ENCODE results near the gene TRPM3.

Gene TRPM3

DNA sequence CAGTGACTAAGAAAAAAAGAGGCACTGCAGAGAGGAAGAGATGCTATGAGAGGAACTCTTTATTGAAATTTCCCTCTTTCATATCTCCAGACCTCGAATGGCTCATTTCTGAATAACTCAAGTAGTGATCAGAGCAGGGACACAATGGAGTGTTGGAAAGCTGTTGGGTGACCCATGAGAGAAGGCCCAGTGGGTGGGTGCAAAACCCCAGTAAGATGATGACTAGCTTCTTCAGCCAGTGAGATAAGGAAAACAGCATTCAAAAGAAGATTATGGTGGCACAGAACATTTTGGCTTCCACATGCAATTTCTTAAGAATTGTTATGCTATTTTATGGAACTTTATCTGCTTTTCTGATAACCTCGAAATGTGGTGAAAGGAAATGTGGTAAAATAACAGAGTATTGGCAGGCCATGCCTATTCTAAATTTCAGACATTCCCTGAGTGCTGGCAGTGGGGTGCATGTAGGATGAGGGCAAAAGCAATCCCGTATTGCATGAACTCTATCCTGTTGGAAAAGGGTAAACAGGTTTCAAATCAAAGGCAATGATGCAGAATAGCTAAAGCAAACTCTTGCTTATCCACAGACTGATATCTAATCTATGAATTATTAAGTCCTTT, 579.0 kb downstream of the TRPM3 start:
- Mint-ChIP-seq H3K4me1 (ENCODE audit: low read depth) (peaks cover 2% of the 10 kb centered on the region), H3K9me3 (ENCODE audit: low read depth) (no peaks in the 10 kb centered on the region), H3K4me3 (no peak overlapping the region), H3K36me3 (no peaks in the 10 kb centered on the region), H3K27ac (no peak overlapping the region), H3K27me3 (no peaks in the 10 kb centered on the region)

DNA sequence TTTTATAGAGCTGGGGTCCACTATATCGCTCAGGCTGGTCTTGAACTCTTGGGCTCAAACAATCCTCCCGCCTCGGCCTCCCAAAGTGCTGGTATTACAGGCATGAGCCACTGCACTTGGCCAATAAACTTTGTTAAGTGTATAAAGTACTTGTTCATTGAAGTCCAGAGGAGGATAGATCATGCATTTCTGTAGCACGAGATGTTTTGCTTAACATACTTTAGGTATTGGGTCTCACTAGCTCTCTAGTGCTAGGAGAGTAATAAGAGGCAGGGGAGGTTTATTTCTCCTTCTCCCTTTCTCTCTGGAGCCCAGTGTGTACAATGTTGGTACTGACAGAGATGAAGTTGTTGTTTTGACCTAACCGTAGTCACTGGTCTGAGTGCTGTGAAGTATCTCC, 581.4 kb downstream of the TRPM3 start:
- no peak overlapping the region for H3K27ac Mint-ChIP-seq
- H3K36me3 Mint-ChIP-seq = no peaks in the 10 kb centered on the region
- H3K4me1 Mint-ChIP-seq (ENCODE audit: low read depth) = peaks cover 2% of the 10 kb centered on the region
- no peak overlapping the region for H3K4me3 Mint-ChIP-seq
- H3K9me3 Mint-ChIP-seq (ENCODE audit: low read depth) = no peaks in the 10 kb centered on the region
- H3K27me3 Mint-ChIP-seq = no peaks in the 10 kb centered on the region

DNA sequence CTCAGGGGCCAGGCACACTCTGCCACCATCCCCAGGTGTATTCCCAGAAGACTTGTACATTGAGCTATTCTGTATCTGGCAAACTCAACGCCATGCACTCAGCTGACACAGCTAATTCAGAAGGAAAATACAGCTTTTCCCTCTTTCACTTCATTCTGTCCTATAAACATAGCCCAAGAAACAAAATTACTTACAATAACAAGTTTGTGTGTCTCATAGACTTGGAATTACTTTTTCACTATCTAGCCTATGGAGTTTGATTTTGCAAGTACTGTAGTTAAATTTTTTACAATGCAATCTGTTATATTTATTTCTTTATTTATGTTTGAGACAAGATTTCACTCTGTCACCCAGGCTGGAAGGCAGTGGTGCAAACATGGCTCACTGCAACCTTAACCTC, 581.9 kb downstream of the TRPM3 start:
- no peak overlapping the region for H3K4me3 Mint-ChIP-seq
- peaks cover 2% of the 10 kb centered on the region for H3K4me1 Mint-ChIP-seq (ENCODE audit: low read depth)
- H3K27ac Mint-ChIP-seq = no peak overlapping the region
- H3K9me3 Mint-ChIP-seq (ENCODE audit: low read depth) = no peaks in the 10 kb centered on the region
- no peaks in the 10 kb centered on the region for H3K36me3 Mint-ChIP-seq
- H3K27me3 Mint-ChIP-seq = no peaks in the 10 kb centered on the region

DNA sequence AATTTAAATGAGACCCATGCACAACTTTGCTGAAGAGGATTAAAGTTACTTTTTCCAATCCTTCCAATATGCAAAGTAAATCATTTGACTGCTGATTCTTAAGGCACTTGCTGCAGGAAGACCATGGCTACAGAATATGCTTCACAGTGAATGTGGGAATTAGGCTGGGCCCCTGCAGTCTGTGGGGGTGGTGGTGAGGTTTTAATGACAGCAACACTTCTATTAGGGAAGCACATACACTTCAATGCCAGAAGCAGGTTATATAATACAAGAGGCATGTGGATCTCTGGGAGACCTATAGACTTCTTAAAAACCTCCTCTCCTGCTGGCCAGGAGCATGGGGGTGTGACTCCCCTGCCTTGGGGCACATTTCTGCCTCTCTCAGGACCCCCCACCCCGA, 582.4 kb downstream of the TRPM3 start:
- Mint-ChIP-seq H3K4me1 (ENCODE audit: low read depth) (peaks cover 2% of the 10 kb centered on the region), H3K36me3 (no peaks in the 10 kb centered on the region), H3K4me3 (no peak overlapping the region), H3K9me3 (ENCODE audit: low read depth) (no peaks in the 10 kb centered on the region), H3K27ac (no peak overlapping the region), H3K27me3 (no peaks in the 10 kb centered on the region)

DNA sequence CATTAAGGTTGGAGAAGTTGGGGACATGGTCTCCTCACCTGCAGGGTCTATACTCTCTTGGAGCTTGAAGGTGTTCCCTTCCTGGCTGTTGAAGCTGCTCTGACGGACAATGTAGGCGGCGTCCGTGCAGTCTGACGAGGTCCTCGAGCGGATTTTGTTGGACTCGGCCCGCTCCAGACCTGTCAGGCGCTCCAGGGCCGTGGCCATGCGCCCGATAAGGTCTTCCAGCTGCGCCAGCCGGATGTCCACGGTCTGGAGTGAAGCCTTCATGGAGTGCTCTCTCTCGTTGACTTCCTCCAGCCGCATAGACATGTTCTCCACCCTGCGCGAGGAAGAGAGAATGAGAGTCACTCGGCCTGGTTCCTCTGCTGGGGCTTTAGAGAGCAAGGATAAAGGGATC, 584.3 kb downstream of the TRPM3 start:
- peaks cover 12% of the 10 kb centered on the region for H3K4me1 Mint-ChIP-seq (ENCODE audit: low read depth)
- no peaks in the 10 kb centered on the region for H3K36me3 Mint-ChIP-seq
- no peak overlapping the region for H3K27ac Mint-ChIP-seq
- no peaks in the 10 kb centered on the region for H3K9me3 Mint-ChIP-seq (ENCODE audit: low read depth)
- H3K4me3 Mint-ChIP-seq = no peak overlapping the region
- H3K27me3 Mint-ChIP-seq = no peaks in the 10 kb centered on the region

DNA sequence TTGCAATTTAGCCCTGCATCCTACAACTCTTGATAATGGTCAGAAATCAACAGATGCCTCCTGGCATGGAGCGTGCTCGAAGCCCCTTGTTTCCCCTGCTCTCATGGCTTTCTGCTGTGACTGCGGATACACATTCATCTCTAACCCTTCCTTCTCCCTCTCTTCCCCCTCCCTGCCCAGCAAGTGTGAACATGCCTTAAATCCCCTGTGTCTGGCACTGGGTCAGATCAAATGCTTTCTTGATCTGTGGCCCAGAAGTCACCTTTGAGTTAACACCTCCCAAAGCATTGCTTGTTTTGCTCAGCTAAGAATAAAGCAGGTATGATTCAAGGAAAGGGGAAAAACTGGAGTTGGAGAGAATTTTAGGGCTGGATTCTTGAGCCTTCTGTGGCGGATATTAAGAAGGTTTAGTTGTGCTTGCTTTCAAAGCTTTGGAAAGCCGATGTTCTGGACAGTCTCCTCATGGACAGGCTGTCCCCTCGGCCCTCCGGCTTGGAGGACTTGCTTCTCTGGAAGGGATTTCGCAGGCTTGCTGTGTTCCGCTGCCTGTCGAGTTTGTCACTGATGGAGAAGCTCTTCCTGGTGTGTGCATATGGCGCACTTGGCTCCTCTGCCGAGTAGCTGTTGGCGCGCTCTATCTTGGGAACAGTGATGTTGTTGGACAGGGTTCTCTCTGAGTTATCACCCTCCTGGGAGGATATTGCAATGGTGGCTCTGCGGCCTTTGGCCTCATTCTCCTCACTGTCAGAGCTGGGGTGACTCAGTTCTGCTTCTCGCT, 585.7 kb downstream of the TRPM3 start:
- Mint-ChIP-seq H3K36me3 (no peaks in the 10 kb centered on the region), H3K4me1 (ENCODE audit: low read depth) (peaks cover 16% of the 10 kb centered on the region), H3K27me3 (no peaks in the 10 kb centered on the region), H3K4me3 (no peak overlapping the region), H3K27ac (no peak overlapping the region), H3K9me3 (ENCODE audit: low read depth) (no peaks in the 10 kb centered on the region)

DNA sequence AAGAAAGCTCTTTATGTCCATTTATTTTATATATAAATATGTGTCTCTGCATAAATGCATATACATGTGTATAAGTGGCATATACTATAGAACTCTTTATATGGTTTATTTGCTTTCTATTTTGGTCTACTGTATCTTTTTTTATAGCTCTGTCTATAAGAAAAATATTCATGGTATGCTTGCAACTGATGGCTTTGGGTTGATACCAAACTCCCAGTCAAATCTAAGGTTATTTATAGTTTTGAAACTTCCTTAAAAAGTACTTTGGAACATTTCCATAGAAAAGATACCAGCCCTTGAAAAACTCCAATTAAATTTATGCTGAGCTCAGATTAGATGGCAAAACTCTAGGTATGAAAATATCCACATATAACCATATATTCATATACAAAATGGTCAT, 587.0 kb downstream of the TRPM3 start:
- no peaks in the 10 kb centered on the region for H3K27me3 Mint-ChIP-seq
- H3K4me3 Mint-ChIP-seq = no peak overlapping the region
- no peaks in the 10 kb centered on the region for H3K36me3 Mint-ChIP-seq
- no peaks in the 10 kb centered on the region for H3K9me3 Mint-ChIP-seq (ENCODE audit: low read depth)
- H3K4me1 Mint-ChIP-seq (ENCODE audit: low read depth) = peaks cover 17% of the 10 kb centered on the region
- H3K27ac Mint-ChIP-seq = no peak overlapping the region

DNA sequence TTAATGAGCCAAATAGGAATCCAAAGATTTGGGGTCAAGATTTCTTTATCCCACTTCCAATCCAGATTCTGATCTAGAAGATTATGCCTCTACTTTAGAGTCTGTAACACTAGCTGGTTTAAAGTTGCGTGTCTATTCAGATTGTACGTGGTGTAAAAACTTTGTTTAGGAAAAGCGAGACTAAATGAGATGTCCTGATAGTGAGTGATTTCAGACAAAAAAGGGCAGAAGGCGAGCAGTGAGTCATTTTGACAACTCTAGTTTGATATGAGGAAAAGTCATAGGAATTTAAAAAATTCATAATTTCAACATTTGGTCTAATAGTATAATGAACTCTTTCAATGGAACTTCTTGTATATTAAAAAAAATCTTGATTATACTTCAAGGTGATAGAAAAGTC, 587.4 kb downstream of the TRPM3 start:
- peaks cover 17% of the 10 kb centered on the region for H3K4me1 Mint-ChIP-seq (ENCODE audit: low read depth)
- H3K36me3 Mint-ChIP-seq = no peaks in the 10 kb centered on the region
- no peaks in the 10 kb centered on the region for H3K27me3 Mint-ChIP-seq
- H3K9me3 Mint-ChIP-seq (ENCODE audit: low read depth) = no peaks in the 10 kb centered on the region
- no peak overlapping the region for H3K27ac Mint-ChIP-seq
- no peak overlapping the region for H3K4me3 Mint-ChIP-seq

DNA sequence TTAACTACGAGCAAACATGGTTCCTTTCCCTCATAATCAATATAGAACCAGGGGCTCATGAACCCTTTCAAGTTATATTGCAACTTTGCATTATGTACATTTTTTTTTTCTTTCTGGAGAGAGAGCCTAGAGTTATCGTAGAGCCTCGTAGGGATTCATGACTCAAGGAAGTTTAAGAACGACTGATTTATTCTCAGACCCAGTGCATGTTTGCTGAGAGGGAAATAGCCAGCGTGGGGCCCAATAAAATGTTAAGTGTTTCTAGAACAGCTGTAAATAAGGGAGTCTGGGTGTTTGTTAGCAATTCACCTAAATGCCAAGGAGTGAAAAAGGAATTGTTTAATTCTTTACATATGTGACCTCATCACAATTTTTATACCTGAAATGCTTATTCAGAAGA, 587.9 kb downstream of the TRPM3 start:
- Mint-ChIP-seq H3K4me3 (no peak overlapping the region), H3K36me3 (no peaks in the 10 kb centered on the region), H3K9me3 (ENCODE audit: low read depth) (no peaks in the 10 kb centered on the region), H3K4me1 (ENCODE audit: low read depth) (peaks cover 17% of the 10 kb centered on the region), H3K27ac (peak overlapping the region; percentile 28), H3K27me3 (no peaks in the 10 kb centered on the region)

DNA sequence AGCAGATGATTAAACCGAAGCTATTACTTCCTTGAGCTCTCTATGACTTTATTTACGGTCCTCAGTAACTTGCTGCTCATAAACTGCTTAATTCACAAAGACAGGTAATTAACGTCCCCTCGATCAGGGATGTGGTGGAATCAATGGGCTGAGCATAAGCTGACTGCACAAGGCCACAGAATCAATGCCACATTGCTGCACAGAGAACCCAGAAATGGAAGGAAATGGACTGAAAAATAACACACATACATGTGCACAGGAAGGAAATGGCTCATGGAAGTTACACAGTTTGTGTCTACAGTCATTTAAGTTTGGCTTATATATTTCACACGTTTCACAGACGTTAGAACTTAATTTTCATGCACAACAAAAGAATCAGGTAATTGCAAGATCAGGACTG, 588.7 kb downstream of the TRPM3 start:
- no peaks in the 10 kb centered on the region for H3K9me3 Mint-ChIP-seq (ENCODE audit: low read depth)
- peak overlapping the region; percentile 62 for H3K27ac Mint-ChIP-seq
- H3K4me3 Mint-ChIP-seq = no peak overlapping the region

DNA sequence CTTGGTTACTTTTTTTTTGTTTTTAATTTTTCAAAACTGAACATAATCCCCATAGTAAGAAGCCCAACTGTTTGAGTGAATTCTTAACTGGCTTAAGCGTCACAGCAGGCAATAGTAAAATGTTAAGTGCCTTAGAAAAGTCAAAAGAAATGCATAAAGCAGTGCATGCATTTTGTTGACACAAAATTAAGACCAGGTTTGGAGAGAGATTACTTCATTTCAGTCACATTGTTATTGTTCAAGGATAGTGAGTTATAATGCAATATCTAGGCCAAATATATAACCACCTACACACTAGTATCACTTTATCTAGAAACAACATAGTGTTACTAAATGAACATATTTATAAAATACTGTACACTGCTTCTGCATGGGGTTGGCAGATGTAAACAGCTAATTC, 590.1 kb downstream of the TRPM3 start:
- no peaks in the 10 kb centered on the region for H3K9me3 Mint-ChIP-seq (ENCODE audit: low read depth)
- H3K27ac Mint-ChIP-seq = no peak overlapping the region
- H3K36me3 Mint-ChIP-seq = peaks cover 2% of the 10 kb centered on the region
- H3K4me3 Mint-ChIP-seq = no peak overlapping the region
- H3K27me3 Mint-ChIP-seq = no peaks in the 10 kb centered on the region
- H3K4me1 Mint-ChIP-seq (ENCODE audit: low read depth) = peaks cover 17% of the 10 kb centered on the region

More for the DNA sequence above, 588.7 kb downstream of the TRPM3 start:
- H3K36me3 Mint-ChIP-seq = no peaks in the 10 kb centered on the region
- H3K27me3 Mint-ChIP-seq = no peaks in the 10 kb centered on the region
- peaks cover 17% of the 10 kb centered on the region for H3K4me1 Mint-ChIP-seq (ENCODE audit: low read depth)

DNA sequence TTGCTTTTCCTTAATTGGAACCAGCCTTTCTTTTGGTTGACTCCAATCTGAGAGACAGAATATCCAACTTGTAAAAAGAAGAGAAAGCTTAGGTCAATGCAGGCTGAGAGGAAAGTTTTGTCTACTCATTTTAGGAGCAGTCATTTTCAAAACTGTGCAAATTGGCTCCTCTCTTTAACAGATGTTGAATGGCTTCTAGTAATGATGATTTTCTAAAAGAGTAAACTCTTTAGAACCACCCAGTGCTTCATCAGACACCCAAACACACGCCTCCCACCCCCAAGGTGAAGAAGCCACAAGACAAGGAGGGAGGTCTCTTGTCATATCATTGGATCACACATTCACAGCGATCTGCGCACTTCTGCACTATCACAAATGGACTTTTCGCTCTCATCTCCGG, 590.7 kb downstream of the TRPM3 start:
- no peaks in the 10 kb centered on the region for H3K9me3 Mint-ChIP-seq (ENCODE audit: low read depth)
- no peaks in the 10 kb centered on the region for H3K27me3 Mint-ChIP-seq
- H3K4me3 Mint-ChIP-seq = no peak overlapping the region
- peaks cover 2% of the 10 kb centered on the region for H3K36me3 Mint-ChIP-seq
- no peak overlapping the region for H3K27ac Mint-ChIP-seq
- peaks cover 17% of the 10 kb centered on the region for H3K4me1 Mint-ChIP-seq (ENCODE audit: low read depth)

DNA sequence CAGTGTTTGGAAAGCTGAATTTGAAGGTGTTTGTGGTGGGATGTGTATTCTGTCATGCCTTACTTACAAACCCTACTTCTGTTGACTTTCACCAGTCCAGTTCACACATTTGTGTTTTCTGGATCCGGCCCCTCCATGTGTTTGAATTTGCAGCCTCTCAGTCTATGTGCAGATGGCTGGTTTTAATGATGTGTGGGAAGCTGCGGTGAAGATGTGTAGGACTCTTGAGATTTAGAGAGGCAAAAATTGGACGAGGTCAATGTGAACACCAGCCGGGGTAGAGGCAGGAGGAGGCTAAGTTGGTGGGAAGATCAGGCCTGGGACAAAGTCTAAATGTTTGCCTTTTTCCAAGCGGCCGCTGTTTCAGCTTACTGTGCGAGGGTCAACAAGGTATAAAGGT, 591.6 kb downstream of the TRPM3 start:
- Mint-ChIP-seq H3K27ac (no peak overlapping the region), H3K4me3 (no peak overlapping the region), H3K4me1 (ENCODE audit: low read depth) (peaks cover 17% of the 10 kb centered on the region), H3K27me3 (no peaks in the 10 kb centered on the region), H3K9me3 (ENCODE audit: low read depth) (peaks cover 8% of the 10 kb centered on the region), H3K36me3 (peaks cover 5% of the 10 kb centered on the region)

DNA sequence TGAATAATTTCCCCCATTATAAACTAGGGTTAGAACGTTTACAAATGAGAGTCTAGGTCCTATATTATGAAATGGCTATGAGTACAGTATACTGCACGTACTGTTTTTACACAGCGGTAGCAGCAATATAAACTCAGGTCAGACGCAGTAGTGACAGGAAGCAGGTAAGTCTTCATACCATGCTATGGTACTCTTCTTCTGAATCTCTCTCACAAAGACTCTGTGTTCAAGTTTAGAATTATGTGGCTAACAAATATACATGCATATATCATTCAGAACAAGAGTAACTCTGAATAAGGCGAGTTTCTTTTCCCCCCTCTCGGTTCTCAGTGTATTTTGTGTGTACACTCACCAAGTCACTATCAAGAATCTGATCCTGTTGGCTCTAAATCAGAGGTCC, 592.0 kb downstream of the TRPM3 start:
- Mint-ChIP-seq H3K27me3 (no peaks in the 10 kb centered on the region), H3K36me3 (peaks cover 5% of the 10 kb centered on the region), H3K27ac (no peak overlapping the region), H3K9me3 (ENCODE audit: low read depth) (peaks cover 11% of the 10 kb centered on the region), H3K4me1 (ENCODE audit: low read depth) (peaks cover 17% of the 10 kb centered on the region), H3K4me3 (no peak overlapping the region)

DNA sequence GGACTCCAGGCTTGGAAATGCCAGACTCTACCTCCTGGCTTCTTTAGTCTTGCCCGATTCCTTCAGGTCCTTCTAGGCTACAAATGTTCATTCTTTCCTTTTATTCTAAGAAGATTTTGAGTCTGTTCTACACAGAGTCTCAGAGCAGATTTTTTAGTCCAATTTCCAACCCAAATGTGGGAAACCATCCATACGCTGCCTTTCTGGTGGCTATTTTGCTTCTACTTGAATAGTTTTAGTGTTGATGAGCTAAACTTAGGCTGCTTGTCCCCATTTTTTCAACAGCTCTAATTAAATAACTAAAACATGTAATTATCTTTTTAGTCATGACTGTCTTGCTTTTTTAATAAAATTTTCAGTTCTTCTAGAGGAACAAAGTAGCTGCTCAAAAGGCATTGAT, 594.5 kb downstream of the TRPM3 start:
- Mint-ChIP-seq H3K36me3 (peaks cover 5% of the 10 kb centered on the region), H3K4me3 (no peak overlapping the region), H3K27ac (no peak overlapping the region), H3K27me3 (no peaks in the 10 kb centered on the region), H3K4me1 (ENCODE audit: low read depth) (peaks cover 4% of the 10 kb centered on the region), H3K9me3 (ENCODE audit: low read depth) (peaks cover 11% of the 10 kb centered on the region)

DNA sequence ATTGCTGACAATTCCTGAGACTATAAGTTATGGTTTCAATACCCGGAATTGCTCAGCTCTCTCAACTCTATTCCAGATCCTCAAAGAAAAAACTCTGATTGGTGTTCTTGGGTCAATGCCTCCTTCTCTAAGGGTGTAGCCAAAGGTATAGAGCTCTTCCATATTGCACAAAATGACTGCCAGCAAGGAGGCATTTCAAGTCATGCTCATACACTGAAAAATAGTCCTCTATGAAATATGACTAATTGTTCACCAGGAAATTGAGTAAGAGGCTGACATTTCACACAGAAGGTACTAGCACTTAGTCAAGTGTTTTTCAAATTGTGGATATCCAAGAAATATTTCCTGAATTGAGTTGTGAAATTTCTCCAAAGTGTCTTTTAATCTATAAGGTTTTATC, 595.9 kb downstream of the TRPM3 start:
- H3K27me3 Mint-ChIP-seq = no peaks in the 10 kb centered on the region
- peaks cover 11% of the 10 kb centered on the region for H3K9me3 Mint-ChIP-seq (ENCODE audit: low read depth)
- no peak overlapping the region for H3K4me3 Mint-ChIP-seq
- H3K27ac Mint-ChIP-seq = peak overlapping the region; percentile 46
- H3K4me1 Mint-ChIP-seq (ENCODE audit: low read depth) = no peaks in the 10 kb centered on the region
- H3K36me3 Mint-ChIP-seq = peaks cover 5% of the 10 kb centered on the region
